ENCODE data around the gene VWF. TPM values are rescaled to one million over a fixed set of nuclear protein-coding genes. Genes with fewer than 3 reads are reported as not detected.

Gene VWF
- total and polyA plus RNA-seq, 10 of the 15 experiments (the other 5 are each of a cell fraction or from before 2014, with no cell fraction given), result 0.08 to 0.23 TPM; not detected in 8

GRCh38 chr12:5916785-5917290 lies 207.6 kb downstream of the VWF start (continued):
- TF ChIP-seq MLLT1 (IDR thresholded peaks at IDR 0.05) (no peak), IKZF1 (conservative IDR thresholded peaks at IDR 0.05) (no peak), ZNF207 (IDR thresholded peaks at IDR 0.05; ENCODE audit: borderline replicate concordance) (no peak), IRF5 (IDR thresholded peaks at IDR 0.05; ENCODE audit: borderline replicate concordance) (no peak), ZNF24 (IDR thresholded peaks at IDR 0.05) (no peak)

- Histone ChIP-seq H3K9me3 (replicated peaks; ENCODE audit: control insufficient read depth, insufficient read depth, low read length) (no peaks in the 10 kb centered on the region), H3K27ac (ENCODE audit: control insufficient read depth, insufficient read depth) (no peak overlapping the region), H3K4me2 (ENCODE audit: control insufficient read depth, insufficient read depth) (no peak overlapping the region), H3K9ac (ENCODE audit: control insufficient read depth, insufficient read depth, low read length) (no peak overlapping the region), H3K4me1 (ENCODE audit: control insufficient read depth, insufficient read depth, low read length) (no peaks in the 10 kb centered on the region), H3K27me3 (replicated peaks in 1 of 2; ENCODE audit: control insufficient read depth in 2 of 2, insufficient read depth in 2 of 2, low read length in 1 of 2) (no peaks in the 10 kb centered on the region; a peak in 3 of 4 replicates), H3K4me3 (no peak overlapping the region), H2AFZ (ENCODE audit: control insufficient read depth, low read depth, low read length) (no peak overlapping the region), H3K79me2 (ENCODE audit: control insufficient read depth, insufficient read depth, low read length) (no peaks in the 10 kb centered on the region), H3K36me3 (ENCODE audit: control insufficient read depth in 2 of 2, insufficient read depth in 2 of 2, low read length in 1 of 2) (no peaks in the 10 kb centered on the region), H4K20me1 (ENCODE audit: control insufficient read depth, insufficient read depth) (no peaks in the 10 kb centered on the region)
- no TSS peak for BruUV-seq (replicated peaks)
- ChIA-PET RAD21 (ENCODE audit: unreplicated experiment) (no interaction called here), POLR2A (no interaction called here), SMC1A (ENCODE audit: uncharacterized antibody, unreplicated experiment) (no interaction called here), CTCF (no interaction called here)
- 69% methylated on average over 4 of the region's 4 CpGs for WGBS (ENCODE audit: insufficient coverage, insufficient replicate concordance, low lambda C conversion rate, missing lambda C conversion rate)
- in situ Hi-C loops (cut with MboI) (no loop called here), intact Hi-C loops (cut with micrococcal nuclease; ENCODE audit: unreplicated experiment) (no loop called here)
- FAIRE-seq (no peak), ATAC-seq (no peak), DNase-seq (ENCODE audit: low read depth, low spot score) (no peak)
- TF ChIP-seq STAT3 (IDR thresholded peaks at IDR 0.05; ENCODE audit: low read depth, low read length) (no peak), ATF7 (IDR thresholded peaks at IDR 0.05; ENCODE audit: low read depth) (no peak), SKIL (IDR thresholded peaks at IDR 0.05; ENCODE audit: low read depth, poor library complexity, severe bottlenecking) (no peak), JUND (IDR thresholded peaks at IDR 0.05; ENCODE audit: low read depth, low read length) (no peak), SREBF1 (IDR thresholded peaks at IDR 0.05; ENCODE audit: low read length) (no peak), ZBTB11 (CRISPR knock-in tag; IDR thresholded peaks at IDR 0.05) (no peak), BCL3 (IDR thresholded peaks at IDR 0.05; ENCODE audit: borderline replicate concordance, insufficient read depth, low read depth, low read length, poor library complexity, severe bottlenecking) (no peak), CHD2 (IDR thresholded peaks at IDR 0.05; ENCODE audit: borderline replicate concordance, low read depth, low read length) (no peak)
Measured at GRCh38 chr12:5915511-5915910, 209.0 kb downstream of the VWF start.
